DLD1 (cell line): ENCODE results near the gene BANF1.

ENCODE experiments used
- in situ Hi-C: cut with HindIII; loops from 2 replicates; pipeline ENCODE4 v1.10.0; 2017; ENCODE audit warnings: low sequenced_read_pairs

Gene BANF1

GRCh38 chr11:66001942-66002647 lies at the start of gene BANF1, which contains the start of gene EIF1AD:
TSS of gene BANF1 (plus strand) at chr11:66002503. CDS start at chr11:66003251, 748 bp downstream.
TSS of gene EIF1AD (minus strand) at chr11:66002157. CDS start at chr11:66000389, 1,768 bp downstream.
- in situ Hi-C loops, result no loop called here

- in situ Hi-C loops, result no loop called here
These were observed 48.8 kb upstream of the BANF1 start for GRCh38 chr11:65953471-65953870.

- in situ Hi-C loops, result no loop called here
These were observed 47.5 kb upstream of the BANF1 start for GRCh38 chr11:65954771-65955170.

- in situ Hi-C loops, result no loop called here
These were observed 44.0 kb upstream of the BANF1 start for GRCh38 chr11:65958291-65958690.

GRCh38 chr11:65958774-65959420 lies 43.4 kb upstream of the BANF1 start:
- in situ Hi-C loops, result no loop called here

GRCh38 chr11:65960824-65961266 lies 41.5 kb upstream of the BANF1 start:
- in situ Hi-C loops, result no loop called here

- in situ Hi-C loops, result no loop called here
These were observed 40.8 kb upstream of the BANF1 start, which contains the start of gene SART1 for GRCh38 chr11:65961267-65962140. TSS of gene SART1 (plus strand) at chr11:65961734. CDS start at chr11:65961781, 47 bp downstream.

GRCh38 chr11:65962141-65962564 lies 40.1 kb upstream of the BANF1 start:
- in situ Hi-C loops, result no loop called here

- in situ Hi-C loops, result no loop called here
These were observed 37.4 kb upstream of the BANF1 start for GRCh38 chr11:65964906-65965305.

GRCh38 chr11:65965986-65966762 lies 36.1 kb upstream of the BANF1 start:
- in situ Hi-C loops, result no loop called here

- in situ Hi-C loops, result no loop called here
These were observed 34.9 kb upstream of the BANF1 start for GRCh38 chr11:65967329-65967934.

GRCh38 chr11:65968600-65969482 lies 33.5 kb upstream of the BANF1 start:
- in situ Hi-C loops, result no loop called here

- in situ Hi-C loops, result no loop called here
These were observed 30.2 kb upstream of the BANF1 start for GRCh38 chr11:65972116-65972515.

- in situ Hi-C loops, result no loop called here
These were observed 28.7 kb upstream of the BANF1 start for GRCh38 chr11:65973439-65974110.

- in situ Hi-C loops, result no loop called here
These were observed 26.5 kb upstream of the BANF1 start for GRCh38 chr11:65975771-65976170.

GRCh38 chr11:65976216-65977176 lies 25.8 kb upstream of the BANF1 start:
- in situ Hi-C loops, result no loop called here

- in situ Hi-C loops, result no loop called here
These were observed 24.5 kb upstream of the BANF1 start for GRCh38 chr11:65977621-65978390.
